ENCODE measurements around the gene BPIFB3. TPM values are rescaled to one million over a fixed set of nuclear protein-coding genes. Genes with fewer than 3 reads are reported as not detected.

The BPIFB3 gene
- polyA plus RNA-seq, 3 donors, result not detected

DNA sequence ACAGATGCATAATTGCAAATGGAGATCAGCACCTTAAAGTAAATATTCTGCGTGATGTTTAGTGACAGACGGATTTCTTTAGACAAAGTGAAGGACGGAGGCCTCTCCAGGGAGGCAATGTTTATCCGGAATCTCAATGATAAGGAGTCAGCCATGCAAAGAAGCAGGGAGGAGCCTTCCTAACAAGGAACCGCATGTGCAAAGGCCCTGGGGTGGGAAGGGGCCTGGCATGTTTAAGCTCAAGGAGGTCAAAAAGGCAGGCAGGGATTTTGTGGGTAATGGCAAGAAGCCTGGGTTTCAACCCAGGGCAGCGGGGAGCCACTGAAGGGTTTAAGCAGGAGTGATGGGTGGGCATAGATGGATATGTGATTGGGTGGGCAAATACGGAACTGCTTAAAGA is 678 bp downstream of the BPIFB3 start:
- Mint-ChIP-seq H3K27me3 (ENCODE audit: low read depth in 3 of 3) (peaks cover 1 to 4% (median 3%) of the 10 kb centered on the region in 3 donors), H3K36me3 (no peaks in the 10 kb centered on the region), H3K27ac (no peak overlapping the region), H3K4me1 (no peaks in the 10 kb centered on the region), H3K4me3 (no peak overlapping the region), H3K9me3 (peaks cover 0 to 2% (median 0%) of the 10 kb centered on the region in 7 donors)
- Histone ChIP-seq H2AFZ (ENCODE audit: insufficient read depth, low read depth, low read length, poor library complexity, severe bottlenecking) (no peak overlapping the region), H3K4me2 (replicated peaks; ENCODE audit: extremely low read depth, low read length, poor library complexity, severe bottlenecking) (no peak overlapping the region), H3K4me1 (ENCODE audit: control insufficient read depth in 1 of 2, insufficient read depth in 2 of 2, low read length in 2 of 2) (no peaks in the 10 kb centered on the region), H3K27ac (ENCODE audit: low read depth in 1 of 2, low read length in 2 of 2) (no peak overlapping the region), H3K27me3 (ENCODE audit: control insufficient read depth in 2 of 2, insufficient read depth in 2 of 2, low read length in 2 of 2) (no peaks in the 10 kb centered on the region), H3K79me2 (ENCODE audit: insufficient read depth, low read length) (no peaks in the 10 kb centered on the region), H3K9ac (ENCODE audit: insufficient read depth, low read length, poor library complexity, severe bottlenecking) (no peak overlapping the region), H3K4me3 (replicated peaks in 1 of 3; ENCODE audit: low read depth in 2 of 3, low read length in 3 of 3) (no peak overlapping the region), H4K20me1 (ENCODE audit: insufficient read depth, low read length) (no peaks in the 10 kb centered on the region), H3K9me3 (replicated peaks in 1 of 2; ENCODE audit: control insufficient read depth in 1 of 2, insufficient read depth in 1 of 2, low read length in 2 of 2) (no peaks in the 10 kb centered on the region), H3K36me3 (replicated peaks in 1 of 2; ENCODE audit: control insufficient read depth in 1 of 2, insufficient read depth in 2 of 2, low read length in 2 of 2) (no peaks in the 10 kb centered on the region)
- TF ChIP-seq, protein P1, sequence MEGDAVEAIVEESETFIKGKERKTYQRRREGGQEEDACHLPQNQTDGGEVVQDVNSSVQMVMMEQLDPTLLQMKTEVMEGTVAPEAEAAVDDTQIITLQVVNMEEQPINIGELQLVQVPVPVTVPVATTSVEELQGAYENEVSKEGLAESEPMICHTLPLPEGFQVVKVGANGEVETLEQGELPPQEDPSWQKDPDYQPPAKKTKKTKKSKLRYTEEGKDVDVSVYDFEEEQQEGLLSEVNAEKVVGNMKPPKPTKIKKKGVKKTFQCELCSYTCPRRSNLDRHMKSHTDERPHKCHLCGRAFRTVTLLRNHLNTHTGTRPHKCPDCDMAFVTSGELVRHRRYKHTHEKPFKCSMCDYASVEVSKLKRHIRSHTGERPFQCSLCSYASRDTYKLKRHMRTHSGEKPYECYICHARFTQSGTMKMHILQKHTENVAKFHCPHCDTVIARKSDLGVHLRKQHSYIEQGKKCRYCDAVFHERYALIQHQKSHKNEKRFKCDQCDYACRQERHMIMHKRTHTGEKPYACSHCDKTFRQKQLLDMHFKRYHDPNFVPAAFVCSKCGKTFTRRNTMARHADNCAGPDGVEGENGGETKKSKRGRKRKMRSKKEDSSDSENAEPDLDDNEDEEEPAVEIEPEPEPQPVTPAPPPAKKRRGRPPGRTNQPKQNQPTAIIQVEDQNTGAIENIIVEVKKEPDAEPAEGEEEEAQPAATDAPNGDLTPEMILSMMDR (IDR thresholded peaks at IDR 0.05), result no peak
- no peak for DNase-seq
- intact Hi-C loops (cut with micrococcal nuclease), result no loop called here
- 83% methylated on average over 3 of the region's 7 CpGs for WGBS (ENCODE audit: insufficient coverage)

DNA sequence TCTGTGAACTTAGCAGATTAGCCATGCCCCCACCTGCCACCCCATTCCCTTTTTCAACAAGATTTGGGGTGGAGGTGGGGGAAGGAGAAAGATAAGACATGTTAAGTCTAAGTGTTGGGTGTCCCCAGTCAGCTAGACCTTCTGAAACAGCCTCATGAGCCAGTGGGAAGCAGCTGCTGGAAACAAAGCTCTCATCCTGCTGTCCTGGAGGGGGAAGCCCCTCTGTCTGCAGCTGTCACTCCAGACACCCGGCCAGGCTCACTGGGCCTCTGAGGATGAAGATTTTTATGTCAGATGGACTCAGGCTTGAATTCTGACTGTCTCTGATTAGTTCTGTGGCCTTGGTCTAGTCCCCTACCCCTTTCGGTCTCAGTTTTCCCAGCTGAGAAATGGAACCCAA is 1.1 kb downstream of the BPIFB3 start:
- no CpG with 5 or more reads among the region's 2 CpGs for WGBS (ENCODE audit: insufficient coverage)
- Histone ChIP-seq H3K27ac (ENCODE audit: low read depth in 1 of 2, low read length in 2 of 2) (no peak overlapping the region), H2AFZ (ENCODE audit: insufficient read depth, low read depth, low read length, poor library complexity, severe bottlenecking) (no peak overlapping the region), H4K20me1 (ENCODE audit: insufficient read depth, low read length) (no peaks in the 10 kb centered on the region), H3K9ac (ENCODE audit: insufficient read depth, low read length, poor library complexity, severe bottlenecking) (no peak overlapping the region), H3K4me2 (replicated peaks; ENCODE audit: extremely low read depth, low read length, poor library complexity, severe bottlenecking) (no peak overlapping the region), H3K4me1 (ENCODE audit: control insufficient read depth in 1 of 2, insufficient read depth in 2 of 2, low read length in 2 of 2) (no peaks in the 10 kb centered on the region), H3K27me3 (ENCODE audit: control insufficient read depth in 2 of 2, insufficient read depth in 2 of 2, low read length in 2 of 2) (no peaks in the 10 kb centered on the region), H3K4me3 (replicated peaks in 1 of 3; ENCODE audit: low read depth in 2 of 3, low read length in 3 of 3) (no peak overlapping the region), H3K9me3 (replicated peaks in 1 of 2; ENCODE audit: control insufficient read depth in 1 of 2, insufficient read depth in 1 of 2, low read length in 2 of 2) (no peaks in the 10 kb centered on the region), H3K79me2 (ENCODE audit: insufficient read depth, low read length) (no peaks in the 10 kb centered on the region), H3K36me3 (replicated peaks in 1 of 2; ENCODE audit: control insufficient read depth in 1 of 2, insufficient read depth in 2 of 2, low read length in 2 of 2) (no peaks in the 10 kb centered on the region)
- Mint-ChIP-seq H3K4me3 (no peak overlapping the region), H3K27ac (peak overlapping the region in 1 of 7 donors; percentile 64), H3K9me3 (peaks cover 0 to 2% (median 0%) of the 10 kb centered on the region in 7 donors), H3K36me3 (no peaks in the 10 kb centered on the region), H3K4me1 (no peaks in the 10 kb centered on the region), H3K27me3 (ENCODE audit: low read depth in 3 of 3) (peaks cover 1 to 4% (median 3%) of the 10 kb centered on the region in 3 donors)
- intact Hi-C loops (cut with micrococcal nuclease), result no loop called here
- DNase-seq, result no peak
- TF ChIP-seq, protein P1 (IDR thresholded peaks at IDR 0.05), result no peak

Data from CD14-positive monocyte (primary cell).